A673 (cell line): ENCODE data around the gene DENND5A. TPM values are rescaled to one million over a fixed set of nuclear protein-coding genes. Genes with fewer than 3 reads are reported as not detected.

Experiments used
- BruUV-seq: library from RNA; stranded (reverse); fragments of 400-500 nt; replicated peaks from 2 replicates; lab custom pipeline; 2021; lab: Mats Ljungman, UMichigan
- CTCF ChIA-PET: fragments of 300-600 bp; sonication (Branson Sonifier 250); formaldehyde crosslinking; loops from one replicate; lab custom pipeline; 2022; ENCODE audit warnings: antibody characterized with exemption; lab: Charles Lee
- POLR2A ChIA-PET: fragments of 300-600 bp; sonication (Branson Sonifier 250); formaldehyde crosslinking; loops from one replicate; lab custom pipeline; 2022; ENCODE audit warnings: antibody characterized with exemption; ENCODE audit not compliant: low non-redundant PET; lab: Charles Lee
- DNase-seq: peaks from one replicate; pipeline ENCODE4 v3.0.0-alpha.2; 2015; ENCODE audit warnings: low spot score
- H3K27ac ChIP-seq: fragments of 200-600 bp; sonication (generic); 2 replicates; pipeline ENCODE4 v1.5.1; 2016; ENCODE audit warnings: mixed run types, low read depth, mild to moderate bottlenecking, mixed read lengths, antibody characterized with exemption, low read length; ENCODE audit not compliant: poor library complexity, severe bottlenecking
- H3K27me3 ChIP-seq: fragments of 200-600 bp; sonication (generic); replicated peaks from 2 replicates; pipeline ENCODE4 v1.6.1; 2017; ENCODE audit warnings: mixed run types, low read depth, mild to moderate bottlenecking, mixed read lengths, antibody characterized with exemption, low read length; ENCODE audit not compliant: insufficient read depth, poor library complexity
- H3K36me3 ChIP-seq: fragments of 200-600 bp; sonication (generic); 2 replicates; pipeline ENCODE4 v1.6.1; 2016; ENCODE audit warnings: mixed run types, mild to moderate bottlenecking, mixed read lengths, antibody characterized with exemption, low read length; ENCODE audit not compliant: insufficient read depth, poor library complexity, severe bottlenecking
- H3K4me1 ChIP-seq: fragments of 200-600 bp; sonication (generic); 2 replicates; pipeline ENCODE4 v1.6.1; 2017; ENCODE audit warnings: mixed run types, mild to moderate bottlenecking, mixed read lengths, antibody characterized with exemption, low read length; ENCODE audit not compliant: insufficient read depth, poor library complexity, severe bottlenecking
- H3K4me3 ChIP-seq: fragments of 200-600 bp; sonication (generic); 2 replicates; pipeline ENCODE4 v1.5.1; 2016; ENCODE audit warnings: low read depth, mixed run types, mild to moderate bottlenecking, mixed read lengths, low read length; ENCODE audit not compliant: poor library complexity, severe bottlenecking
- H3K9me3 ChIP-seq: fragments of 200-600 bp; sonication (generic); 2 replicates; pipeline ENCODE4 v1.6.1; 2016; ENCODE audit warnings: mixed run types, low read depth, mild to moderate bottlenecking, mixed read lengths, antibody characterized with exemption, low read length; ENCODE audit not compliant: poor library complexity, severe bottlenecking
- EZH2 ChIP-seq: fragments of 200-600 bp; sonication (generic); IDR thresholded peaks from 2 replicates; pipeline ENCODE4 v1.6.1; 2017; ENCODE audit warnings: borderline replicate concordance, low read depth, mild to moderate bottlenecking, mixed read lengths, antibody characterized with exemption, low read length; ENCODE audit not compliant: poor library complexity, severe bottlenecking
- intact Hi-C: fragments of 100-400 bp; cut with micrococcal nuclease; formaldehyde crosslinking; loops from one replicate; pipeline ENCODE4 v1.10.0; 2022; ENCODE audit not compliant: unreplicated experiment
- total RNA-seq: library from RNA; stranded (reverse); gene quantifications from 2 replicates; pipeline ENCODE4 v1.2.3, GENCODE V29; 2021
- TF ChIP-seq, protein P1 (sequence below): fragments of 300-800, 200-600 bp; sonication (generic); conservative IDR thresholded peaks from 2 replicates; pipeline ENCODE4 v1.5.1; 2017; ENCODE audit warnings: low read depth, mild to moderate bottlenecking, antibody characterized with exemption, low read length, moderate library complexity, mixed read lengths

Gene DENND5A
- total RNA-seq, 1 experiment from 2014 or later: 65.4 TPM

DNA sequence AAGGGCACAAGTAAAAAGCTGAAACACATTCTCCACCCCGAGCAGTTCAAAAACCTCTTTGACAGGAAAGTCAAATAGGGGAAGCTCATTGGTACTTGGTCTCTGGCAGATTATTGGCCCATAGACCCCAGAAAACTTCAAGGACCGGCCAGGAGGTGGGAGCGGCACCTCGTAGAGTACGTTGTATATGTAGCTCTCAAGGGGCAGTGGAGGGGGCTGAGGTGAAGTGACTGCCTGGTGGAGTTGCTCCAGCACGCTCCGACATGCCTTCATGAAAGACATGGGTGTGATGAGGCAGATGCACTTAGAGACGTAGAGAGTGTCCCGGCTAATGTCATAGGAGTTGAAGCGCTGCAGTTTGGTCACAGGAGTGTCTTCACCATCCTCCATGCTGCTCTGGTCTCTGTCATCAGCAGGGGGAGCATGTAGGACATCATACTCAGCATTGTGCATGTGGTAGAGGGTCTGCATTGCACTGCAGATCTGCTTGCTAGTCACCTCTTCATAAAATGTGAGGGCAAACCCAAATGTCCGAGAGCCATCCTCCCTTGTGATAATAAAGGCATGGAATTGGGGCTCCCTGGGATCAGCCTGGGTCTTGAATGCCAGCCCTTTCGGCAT is 61.3 kb downstream of the DENND5A start:
- Histone ChIP-seq H3K4me3 (no peak overlapping the region), H3K4me1 (peaks cover 2% of the 10 kb centered on the region), H3K9me3 (no peaks in the 10 kb centered on the region), H3K27me3 (no peaks in the 10 kb centered on the region), H3K27ac (no peak overlapping the region), H3K36me3 (peaks cover 11% of the 10 kb centered on the region)
- DNase-seq: peak; percentile 14
- ChIA-PET POLR2A (no interaction called here), CTCF (no interaction called here)
- TF ChIP-seq, protein P1, sequence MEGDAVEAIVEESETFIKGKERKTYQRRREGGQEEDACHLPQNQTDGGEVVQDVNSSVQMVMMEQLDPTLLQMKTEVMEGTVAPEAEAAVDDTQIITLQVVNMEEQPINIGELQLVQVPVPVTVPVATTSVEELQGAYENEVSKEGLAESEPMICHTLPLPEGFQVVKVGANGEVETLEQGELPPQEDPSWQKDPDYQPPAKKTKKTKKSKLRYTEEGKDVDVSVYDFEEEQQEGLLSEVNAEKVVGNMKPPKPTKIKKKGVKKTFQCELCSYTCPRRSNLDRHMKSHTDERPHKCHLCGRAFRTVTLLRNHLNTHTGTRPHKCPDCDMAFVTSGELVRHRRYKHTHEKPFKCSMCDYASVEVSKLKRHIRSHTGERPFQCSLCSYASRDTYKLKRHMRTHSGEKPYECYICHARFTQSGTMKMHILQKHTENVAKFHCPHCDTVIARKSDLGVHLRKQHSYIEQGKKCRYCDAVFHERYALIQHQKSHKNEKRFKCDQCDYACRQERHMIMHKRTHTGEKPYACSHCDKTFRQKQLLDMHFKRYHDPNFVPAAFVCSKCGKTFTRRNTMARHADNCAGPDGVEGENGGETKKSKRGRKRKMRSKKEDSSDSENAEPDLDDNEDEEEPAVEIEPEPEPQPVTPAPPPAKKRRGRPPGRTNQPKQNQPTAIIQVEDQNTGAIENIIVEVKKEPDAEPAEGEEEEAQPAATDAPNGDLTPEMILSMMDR: no peak; the same call in 1 of the 2 replicates
- no peak for TF ChIP-seq EZH2
- intact Hi-C loops: no loop called here
- BruUV-seq: no TSS peak

- intact Hi-C loops: no loop called here
These were observed 63.6 kb downstream of the DENND5A start for GRCh38 chr11:9201372-9202162.

DNA sequence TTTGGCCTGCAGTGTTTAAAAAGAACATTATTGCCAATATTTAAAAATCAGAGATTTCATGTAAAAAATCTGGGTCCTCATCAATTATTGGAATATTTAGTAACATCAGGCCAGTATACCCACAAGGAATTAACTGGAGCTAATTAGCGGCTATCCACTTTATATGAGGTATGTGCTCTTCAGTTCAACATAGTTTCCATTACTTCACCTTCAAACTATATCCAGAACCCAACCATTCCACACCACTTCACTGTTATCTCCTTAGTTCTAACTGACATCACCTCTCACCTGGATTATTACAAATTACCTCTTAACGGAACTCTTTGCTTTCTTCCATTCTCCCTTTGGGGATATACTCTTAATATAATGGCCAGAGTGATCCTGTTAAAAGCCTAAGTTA is 64.7 kb downstream of the DENND5A start:
- H3K36me3 ChIP-seq: peaks cover 8% of the 10 kb centered on the region
- DNase-seq: no peak
- CTCF ChIA-PET: no interaction called here
- H3K9me3 ChIP-seq: no peaks in the 10 kb centered on the region
- TF ChIP-seq, protein P1: no peak
- no peak for TF ChIP-seq EZH2
- H3K4me3 ChIP-seq: no peak overlapping the region
- no TSS peak for BruUV-seq
- H3K27me3 ChIP-seq: no peaks in the 10 kb centered on the region
- intact Hi-C loops: no loop called here
- H3K4me1 ChIP-seq: no peaks in the 10 kb centered on the region
- POLR2A ChIA-PET: no interaction called here
- no peak overlapping the region for H3K27ac ChIP-seq

More at GRCh38 chr11:9201372-9202162, 63.6 kb downstream of the DENND5A start:
- no peak overlapping the region for H3K27ac ChIP-seq
- DNase-seq: no peak
- ChIA-PET POLR2A (no interaction called here), CTCF (no interaction called here)
- H3K4me1 ChIP-seq: no peaks in the 10 kb centered on the region
- H3K27me3 ChIP-seq: no peaks in the 10 kb centered on the region
- TF ChIP-seq, protein P1: no peak
- TF ChIP-seq EZH2: no peak
- peaks cover 11% of the 10 kb centered on the region for H3K36me3 ChIP-seq
- no peak overlapping the region for H3K4me3 ChIP-seq
- no TSS peak for BruUV-seq
- H3K9me3 ChIP-seq: no peaks in the 10 kb centered on the region
